ENCODE measurements around the gene SYNGAP1.
"Not testable (repeated sequence)": the region's sequence is repeated elsewhere in the genome, so short reads cannot be mapped to it uniquely, and the experiment has no call there.

The SYNGAP1 gene

GRCh38 chr6:33483678-33484077, 63.8 kb downstream of the SYNGAP1 start:
- DNase-seq: no peak

GRCh38 chr6:33484673-33485262, 64.9 kb downstream of the SYNGAP1 start:
- not testable (repeated sequence) for DNase-seq

GRCh38 chr6:33485680-33486079, 65.8 kb downstream of the SYNGAP1 start:
- not testable (repeated sequence) for DNase-seq

GRCh38 chr6:33488339-33488738, 68.5 kb downstream of the SYNGAP1 start:
- no peak for DNase-seq

- DNase-seq: no peak
Measured at GRCh38 chr6:33490198-33490597, 70.3 kb downstream of the SYNGAP1 start.

- no peak for DNase-seq
Measured at GRCh38 chr6:33490621-33491020, 70.8 kb downstream of the SYNGAP1 start.

- DNase-seq: no peak
Measured at GRCh38 chr6:33492093-33492492, 72.2 kb downstream of the SYNGAP1 start.

GRCh38 chr6:33497157-33497556, 77.3 kb downstream of the SYNGAP1 start:
- no peak for DNase-seq

- no peak for DNase-seq
Measured at GRCh38 chr6:33502486-33502885, 82.6 kb downstream of the SYNGAP1 start.

GRCh38 chr6:33504486-33504885, 84.6 kb downstream of the SYNGAP1 start:
- DNase-seq: no peak
